Keratinocyte (primary cell): ENCODE results near the gene TTC8. TPM values are rescaled to one million over a fixed set of nuclear protein-coding genes. Genes with fewer than 3 reads are reported as not detected.

ENCODE experiments used
- DNase-seq: peaks from one replicate; pipeline ENCODE4 v3.0.0-alpha.2; 2011; ENCODE audit warnings: low read depth, missing footprints, low spot score
- FAIRE-seq: peaks from 2 replicates; lab custom pipeline; 2011; peaks lifted over from hg19 to GRCh38; lab: Jason Lieb, UNC
- H2AFZ ChIP-seq: 2 replicates; pipeline ENCODE4 v1.6.0; 2012; ENCODE audit warnings: low read length, control low read depth, inconsistent platforms; ENCODE audit not compliant: control insufficient read depth
- H3K27ac ChIP-seq: 2 replicates; pipeline ENCODE4 v1.5.1; 2011; ENCODE audit warnings: low read length; ENCODE audit not compliant: control insufficient read depth, insufficient read depth
- H3K27me3 ChIP-seq: 3 replicates; pipeline ENCODE4 v1.6.0; 2011; ENCODE audit warnings: low read length; ENCODE audit not compliant: control insufficient read depth, insufficient read depth; ENCODE audit errors: extremely low read depth
- H3K36me3 ChIP-seq, 2 experiments: 2 replicates in 1 of 2; 3 replicates in 1 of 2; pipeline ENCODE4 v1.5.1; 2011; ENCODE audit warnings: low read length in 2 of 2, mild to moderate bottlenecking in 1 of 2; ENCODE audit not compliant: control insufficient read depth in 2 of 2, insufficient read depth in 2 of 2; ENCODE audit errors: extremely low read depth in 1 of 2
- H3K4me1 ChIP-seq: 3 replicates; pipeline ENCODE4 v1.5.1; 2011; ENCODE audit warnings: low read length; ENCODE audit not compliant: control insufficient read depth, insufficient read depth; ENCODE audit errors: extremely low read depth
- H3K4me2 ChIP-seq: 3 replicates; pipeline ENCODE4 v1.6.0; 2011; ENCODE audit warnings: low read depth, low read length; ENCODE audit not compliant: control insufficient read depth, insufficient read depth; ENCODE audit errors: extremely low read depth
- H3K4me3 ChIP-seq, 3 experiments: fragments of 200-600 bp in 1 of 3; sonication (generic) in 1 of 3; 2 replicates in 2 of 3; 3 replicates in 1 of 3; pipeline ENCODE4 v1.5.1; 2011 to 2016; ENCODE audit warnings: low read length in 3 of 3, mild to moderate bottlenecking in 3 of 3, control low read depth in 2 of 3, inconsistent platforms in 1 of 3, low read depth in 1 of 3, mixed read lengths in 1 of 3, mixed run types in 1 of 3, moderate library complexity in 1 of 3; ENCODE audit not compliant: control insufficient read depth in 2 of 3, insufficient read depth in 2 of 3; ENCODE audit errors: extremely low read depth in 1 of 3
- H3K79me2 ChIP-seq: 2 replicates; pipeline ENCODE4 v1.6.0; 2012; ENCODE audit warnings: low read length; ENCODE audit not compliant: control insufficient read depth, insufficient read depth
- H3K9ac ChIP-seq: 3 replicates; pipeline ENCODE4 v1.6.0; 2011; ENCODE audit warnings: low read length; ENCODE audit not compliant: control insufficient read depth, insufficient read depth; ENCODE audit errors: extremely low read depth
- H3K9me1 ChIP-seq: 3 replicates; pipeline ENCODE4 v1.6.0; 2011; ENCODE audit warnings: low read length; ENCODE audit not compliant: control insufficient read depth, insufficient read depth; ENCODE audit errors: extremely low read depth
- H3K9me3 ChIP-seq: 2 replicates; pipeline ENCODE4 v1.5.1; 2012; ENCODE audit warnings: low read depth, low read length; ENCODE audit not compliant: control insufficient read depth
- H4K20me1 ChIP-seq: 3 replicates; pipeline ENCODE4 v1.6.0; 2011; ENCODE audit warnings: low read length; ENCODE audit not compliant: control insufficient read depth, insufficient read depth; ENCODE audit errors: extremely low read depth
- CTCF ChIP-seq, 3 experiments: IDR thresholded peaks in 1 of 3; conservative IDR thresholded peaks in 1 of 3; optimal IDR thresholded peaks in 1 of 3; 2 replicates in 2 of 3; 3 replicates in 1 of 3; pipeline versions ENCODE3 to v1.5.1; 2011; ENCODE audit warnings: low read length in 3 of 3, mild to moderate bottlenecking in 3 of 3, moderate library complexity in 2 of 3, control low read depth in 1 of 3, inconsistent platforms in 1 of 3; ENCODE audit not compliant: insufficient read depth in 2 of 3; ENCODE audit errors: extremely low read depth in 1 of 3
- EZH2 ChIP-seq: IDR thresholded peaks from one replicate; pipeline ENCODE4 v1.6.1; 2012; ENCODE audit warnings: inconsistent platforms, mild to moderate bottlenecking, low read length, moderate library complexity
- dilution Hi-C: fragments of 300-500 bp; cut with MboI; formaldehyde crosslinking; loops from one replicate; pipeline ENCODE4 v1.7.0; 2020; ENCODE audit warnings: low sequenced_read_pairs; ENCODE audit not compliant: extremely low pct_ligation_motif_present
- polyA plus RNA-seq, 5 experiments: library from polyadenylated mRNA; depleted of rRNA in 3 of 5; stranded (reverse) in 3 of 5; stranded (forward) in 1 of 5; unstranded in 1 of 5; fragments of >200 nt; gene quantifications; 1 replicate in 1 of 5; 2 replicates in 3 of 5; 3 replicates in 1 of 5; pipeline versions ENCODE4 v1.2.1 to v1.2.3, GENCODE V29; 2011 to 2012; ENCODE audit warnings: missing spikeins in 2 of 5, low read depth in 1 of 5, low replicate concordance in 1 of 5

Gene TTC8
- polyA plus RNA-seq, 1 donor (not counting 4 experiments of a cell fraction or from before 2014, with no cell fraction given): 43.0 TPM

GRCh38 chr14:88829685-88830302 is 5.3 kb downstream of the TTC8 start:
- no peak overlapping the region for H3K27ac ChIP-seq
- peaks cover 42% of the 10 kb centered on the region for H3K4me1 ChIP-seq
- no peaks in the 10 kb centered on the region for H3K9me1 ChIP-seq
- no peaks in the 10 kb centered on the region for H3K9me3 ChIP-seq
- no peaks in the 10 kb centered on the region for H3K27me3 ChIP-seq
- no peaks in the 10 kb centered on the region for H4K20me1 ChIP-seq
- H3K79me2 ChIP-seq: peaks cover 27% of the 10 kb centered on the region
- TF ChIP-seq EZH2 (no peak), CTCF (optimal IDR thresholded peaks at IDR 0.05 in 1 of 3, IDR thresholded peaks at IDR 0.05 in 1 of 3, conservative IDR thresholded peaks at IDR 0.05 in 1 of 3; ENCODE audit: extremely low read depth in 1 of 3, insufficient read depth in 2 of 3, low read length in 3 of 3) (no peak)
- no peaks in the 10 kb centered on the region for H3K36me3 ChIP-seq
- no peak overlapping the region for H3K9ac ChIP-seq
- H2AFZ ChIP-seq: no peak overlapping the region
- FAIRE-seq (no peak), DNase-seq (no peak)
- no peak overlapping the region for H3K4me3 ChIP-seq
- H3K4me2 ChIP-seq: no peak overlapping the region
- dilution Hi-C loops: no loop called here

- H4K20me1 ChIP-seq: no peaks in the 10 kb centered on the region
- H3K4me3 ChIP-seq: no peak overlapping the region
- H3K27me3 ChIP-seq: no peaks in the 10 kb centered on the region
- peaks cover 48% of the 10 kb centered on the region for H3K4me1 ChIP-seq
- no peak overlapping the region for H3K9ac ChIP-seq
- peak overlapping the region; percentile 53 for H3K27ac ChIP-seq
- dilution Hi-C loops: no loop called here
- H3K9me3 ChIP-seq: no peaks in the 10 kb centered on the region
- no peak overlapping the region for H2AFZ ChIP-seq
- DNase-seq (peak; percentile 66), FAIRE-seq (peak; percentile 94)
- no peaks in the 10 kb centered on the region for H3K36me3 ChIP-seq
- no peak overlapping the region for H3K4me2 ChIP-seq
- TF ChIP-seq EZH2 (no peak), CTCF (optimal IDR thresholded peaks at IDR 0.05 in 1 of 3, IDR thresholded peaks at IDR 0.05 in 1 of 3, conservative IDR thresholded peaks at IDR 0.05 in 1 of 3; ENCODE audit: extremely low read depth in 1 of 3, insufficient read depth in 2 of 3, low read length in 3 of 3) (no peak)
- H3K9me1 ChIP-seq: no peaks in the 10 kb centered on the region
- H3K79me2 ChIP-seq: peaks cover 23% of the 10 kb centered on the region
Measured at GRCh38 chr14:88831284-88831683, 6.8 kb downstream of the TTC8 start.
